ENCODE data around the gene RREB1. TPM values are rescaled to one million over a fixed set of nuclear protein-coding genes. Genes with fewer than 3 reads are reported as not detected.

The RREB1 gene
- total RNA-seq, 2 experiments from 2014 or later = 18.7 to 19.7 TPM

GRCh38 chr6:7085911-7086310 lies 21.9 kb upstream of the RREB1 start:
- no peak overlapping the region for H3K4me3 Mint-ChIP-seq
- no peak overlapping the region for H3K27ac Mint-ChIP-seq
- no peaks in the 10 kb centered on the region for H3K27me3 Mint-ChIP-seq
- no peak for ATAC-seq
- intact Hi-C loops (cut with micrococcal nuclease) = no loop called here
- DNase-seq = peak; percentile 28
- H3K36me3 Mint-ChIP-seq (ENCODE audit: low read depth) = no peaks in the 10 kb centered on the region
- ChIA-PET POLR2A (interaction anchor here (0.6 to 2.7 kb wide), 6 partner anchors 15 to 67 kb away, joined by 3 to 13 read pairs (median 5); partner anchors contain the start of gene RREB1), CTCF (interaction anchor here (0.6 to 1.5 kb wide), 10 partner anchors 9 to 389 kb away, joined by 3 to 6 read pairs (median 4); no protein-coding TSS in a partner anchor)
- H3K4me1 Mint-ChIP-seq (ENCODE audit: low read depth) = peaks cover 32% of the 10 kb centered on the region
- no peaks in the 10 kb centered on the region for H3K9me3 Mint-ChIP-seq
- no peak for TF ChIP-seq CTCF (IDR thresholded peaks at IDR 0.05)

- Mint-ChIP-seq H3K4me1 (ENCODE audit: low read depth) (peaks cover 32% of the 10 kb centered on the region), H3K9me3 (no peaks in the 10 kb centered on the region), H3K4me3 (peak overlapping the region; percentile 68), H3K36me3 (ENCODE audit: low read depth) (no peaks in the 10 kb centered on the region), H3K27me3 (no peaks in the 10 kb centered on the region), H3K27ac (peak overlapping the region; percentile 83)
- DNase-seq = peak; percentile 69
- ChIA-PET POLR2A (interaction anchor here (0.7 to 2.7 kb wide), 7 partner anchors 21 to 68 kb away, joined by 3 to 13 read pairs (median 4); partner anchors contain the start of gene RREB1), CTCF (interaction anchor here (0.6 to 2.2 kb wide), 18 partner anchors 8 to 411 kb away, joined by 3 to 8 read pairs (median 4); no protein-coding TSS in a partner anchor)
- intact Hi-C loops (cut with micrococcal nuclease) = no loop called here
- peak; percentile 62 for ATAC-seq
- no peak for TF ChIP-seq CTCF (IDR thresholded peaks at IDR 0.05)
These were observed 21.3 kb upstream of the RREB1 start for GRCh38 chr6:7086488-7086887.

- ATAC-seq (no peak), DNase-seq (no peak)
- H3K27me3 Mint-ChIP-seq = no peaks in the 10 kb centered on the region
- H3K9me3 Mint-ChIP-seq = no peaks in the 10 kb centered on the region
- ChIA-PET POLR2A (interaction anchor here (0.7 to 2.7 kb wide), 9 partner anchors 20 to 69 kb away, joined by 3 to 13 read pairs (median 4); partner anchors contain the start of gene RREB1), CTCF (interaction anchor here (0.7 to 2.2 kb wide), 16 partner anchors 9 to 411 kb away, joined by 3 to 8 read pairs (median 3); no protein-coding TSS in a partner anchor)
- peak overlapping the region; percentile 68 for H3K4me3 Mint-ChIP-seq
- peaks cover 32% of the 10 kb centered on the region for H3K4me1 Mint-ChIP-seq (ENCODE audit: low read depth)
- no peaks in the 10 kb centered on the region for H3K36me3 Mint-ChIP-seq (ENCODE audit: low read depth)
- TF ChIP-seq CTCF (IDR thresholded peaks at IDR 0.05) = no peak
- intact Hi-C loops (cut with micrococcal nuclease) = no loop called here
- H3K27ac Mint-ChIP-seq = peak overlapping the region; percentile 83
These were observed 20.7 kb upstream of the RREB1 start for GRCh38 chr6:7087066-7087465.

- Mint-ChIP-seq H3K4me3 (peak overlapping the region; percentile 68), H3K27ac (peak overlapping the region; percentile 83), H3K4me1 (ENCODE audit: low read depth) (peaks cover 32% of the 10 kb centered on the region), H3K27me3 (no peaks in the 10 kb centered on the region), H3K36me3 (ENCODE audit: low read depth) (no peaks in the 10 kb centered on the region), H3K9me3 (no peaks in the 10 kb centered on the region)
- DNase-seq (peak; percentile 73), ATAC-seq (peak; percentile 77)
- no peak for TF ChIP-seq CTCF (IDR thresholded peaks at IDR 0.05)
- intact Hi-C loops (cut with micrococcal nuclease) = no loop called here
- CTCF ChIA-PET = interaction anchor here (0.7 to 2.2 kb wide), 11 partner anchors 11 to 412 kb away, joined by 3 to 8 read pairs (median 4); no protein-coding TSS in a partner anchor
- POLR2A ChIA-PET = interaction anchor here (0.7 to 2.7 kb wide), 7 partner anchors 20 to 69 kb away, joined by 3 to 13 read pairs (median 5); partner anchors contain the start of gene RREB1
These were observed 20.2 kb upstream of the RREB1 start for GRCh38 chr6:7087491-7087979.
